Immature natural killer cell (primary cell): ENCODE measurements around the gene HDAC10. TPM values are rescaled to one million over a fixed set of nuclear protein-coding genes. Genes with fewer than 3 reads are reported as not detected.

Experiments
- DNase-seq, 3 donors: peaks; one replicate each; pipeline ENCODE4 v3.0.0; 2022; ENCODE audit warnings: mixed read lengths in 1 of 3
- H3K27ac Mint-ChIP-seq, 6 donors: one replicate each; pipeline ENCODE4 v1.8.0; 2020; ENCODE audit warnings: mixed read lengths in 6 of 6, mild to moderate bottlenecking in 5 of 6, inconsistent platforms in 4 of 6, moderate library complexity in 3 of 6
- H3K27me3 Mint-ChIP-seq, 3 donors: one replicate each; pipeline ENCODE4 v1.8.0; 2020 to 2021; ENCODE audit warnings: low read depth in 3 of 3, mild to moderate bottlenecking in 3 of 3, mixed read lengths in 3 of 3, moderate library complexity in 3 of 3, inconsistent platforms in 1 of 3
- H3K36me3 Mint-ChIP-seq, 3 donors: one replicate each; pipeline ENCODE4 v1.8.0; 2020; ENCODE audit warnings: mixed read lengths in 3 of 3, inconsistent platforms in 2 of 3, mild to moderate bottlenecking in 2 of 3
- H3K4me1 Mint-ChIP-seq, 2 donors: one replicate each; pipeline ENCODE4 v1.8.0; 2020; ENCODE audit warnings: inconsistent platforms in 2 of 2, mild to moderate bottlenecking in 2 of 2, mixed read lengths in 2 of 2, moderate library complexity in 1 of 2
- H3K4me3 Mint-ChIP-seq, 5 donors: one replicate each; pipeline ENCODE4 v1.8.0; 2020; ENCODE audit warnings: mild to moderate bottlenecking in 5 of 5, mixed read lengths in 5 of 5, inconsistent platforms in 3 of 5, moderate library complexity in 3 of 5
- H3K9me3 Mint-ChIP-seq, 6 donors: one replicate each; pipeline ENCODE4 v1.8.0; 2020; ENCODE audit warnings: mild to moderate bottlenecking in 6 of 6, mixed read lengths in 6 of 6, inconsistent platforms in 4 of 6, moderate library complexity in 3 of 6
- polyA plus RNA-seq, 3 donors: library from polyadenylated mRNA; unstranded; fragments of 300-500 nt; fragmentation: Illumina TruSeq; gene quantifications; one replicate each; pipeline ENCODE4 v1.2.3, GENCODE V29; 2021

HDAC10 gene
- polyA plus RNA-seq, 3 donors from 2014 or later, result 10.0 to 13.4 (median 11.2) TPM

GRCh38 chr22:50260801-50261614 lies 9.9 kb upstream of the HDAC10 start:
- no peak overlapping the region for H3K4me3 Mint-ChIP-seq

DNA sequence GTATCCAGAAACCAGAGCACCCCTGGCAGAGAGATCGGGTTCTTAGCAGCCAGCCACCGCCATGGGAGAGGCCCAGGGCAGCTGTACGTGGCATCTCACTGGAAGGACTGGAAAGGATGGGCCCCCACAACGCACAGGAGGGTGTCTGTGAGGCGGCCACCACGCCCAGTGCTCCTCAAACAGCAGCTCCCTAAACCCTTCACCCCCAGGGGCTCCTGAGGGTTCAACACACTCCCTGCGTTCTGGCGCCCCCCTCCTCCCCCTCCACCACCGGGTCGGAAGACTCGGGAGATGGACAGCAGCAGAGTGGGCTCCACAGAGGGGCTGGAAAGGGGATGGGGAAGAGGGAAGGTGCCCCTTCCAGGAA lies 9.4 kb upstream of the HDAC10 start:
- H3K36me3 Mint-ChIP-seq, result no peaks in the 10 kb centered on the region
- DNase-seq, result no peak
- peaks cover 0 to 4% of the 10 kb centered on the region in 2 donors for H3K4me1 Mint-ChIP-seq
- H3K4me3 Mint-ChIP-seq, result no peak overlapping the region
- peaks cover 2 to 11% (median 6%) of the 10 kb centered on the region in 3 donors for H3K27me3 Mint-ChIP-seq
- H3K9me3 Mint-ChIP-seq, result no peaks in the 10 kb centered on the region
- H3K27ac Mint-ChIP-seq, result no peak overlapping the region

More at GRCh38 chr22:50260801-50261614, 9.9 kb upstream of the HDAC10 start:
- no peaks in the 10 kb centered on the region for H3K36me3 Mint-ChIP-seq
- no peaks in the 10 kb centered on the region for H3K9me3 Mint-ChIP-seq
- no peak for DNase-seq
- H3K4me1 Mint-ChIP-seq, result peaks cover 0 to 4% of the 10 kb centered on the region in 2 donors
- peaks cover 2 to 9% (median 6%) of the 10 kb centered on the region in 3 donors for H3K27me3 Mint-ChIP-seq
- H3K27ac Mint-ChIP-seq, result no peak overlapping the region

GRCh38 chr22:50259302-50259701 lies 8.2 kb upstream of the HDAC10 start:
- no peak overlapping the region for H3K27ac Mint-ChIP-seq
- no peaks in the 10 kb centered on the region for H3K9me3 Mint-ChIP-seq
- H3K4me3 Mint-ChIP-seq, result no peak overlapping the region
- H3K36me3 Mint-ChIP-seq, result no peaks in the 10 kb centered on the region
- DNase-seq, result no peak
- peaks cover 2 to 7% (median 5%) of the 10 kb centered on the region in 3 donors for H3K27me3 Mint-ChIP-seq
- H3K4me1 Mint-ChIP-seq, result peaks cover 0 to 4% of the 10 kb centered on the region in 2 donors

- Mint-ChIP-seq H3K27me3 (peaks cover 2 to 7% (median 5%) of the 10 kb centered on the region in 3 donors), H3K27ac (no peak overlapping the region), H3K4me1 (peaks cover 0 to 4% of the 10 kb centered on the region in 2 donors), H3K9me3 (no peaks in the 10 kb centered on the region), H3K4me3 (no peak overlapping the region), H3K36me3 (no peaks in the 10 kb centered on the region)
- no peak for DNase-seq
Measured at GRCh38 chr22:50258361-50259292, 7.6 kb upstream of the HDAC10 start.

DNA sequence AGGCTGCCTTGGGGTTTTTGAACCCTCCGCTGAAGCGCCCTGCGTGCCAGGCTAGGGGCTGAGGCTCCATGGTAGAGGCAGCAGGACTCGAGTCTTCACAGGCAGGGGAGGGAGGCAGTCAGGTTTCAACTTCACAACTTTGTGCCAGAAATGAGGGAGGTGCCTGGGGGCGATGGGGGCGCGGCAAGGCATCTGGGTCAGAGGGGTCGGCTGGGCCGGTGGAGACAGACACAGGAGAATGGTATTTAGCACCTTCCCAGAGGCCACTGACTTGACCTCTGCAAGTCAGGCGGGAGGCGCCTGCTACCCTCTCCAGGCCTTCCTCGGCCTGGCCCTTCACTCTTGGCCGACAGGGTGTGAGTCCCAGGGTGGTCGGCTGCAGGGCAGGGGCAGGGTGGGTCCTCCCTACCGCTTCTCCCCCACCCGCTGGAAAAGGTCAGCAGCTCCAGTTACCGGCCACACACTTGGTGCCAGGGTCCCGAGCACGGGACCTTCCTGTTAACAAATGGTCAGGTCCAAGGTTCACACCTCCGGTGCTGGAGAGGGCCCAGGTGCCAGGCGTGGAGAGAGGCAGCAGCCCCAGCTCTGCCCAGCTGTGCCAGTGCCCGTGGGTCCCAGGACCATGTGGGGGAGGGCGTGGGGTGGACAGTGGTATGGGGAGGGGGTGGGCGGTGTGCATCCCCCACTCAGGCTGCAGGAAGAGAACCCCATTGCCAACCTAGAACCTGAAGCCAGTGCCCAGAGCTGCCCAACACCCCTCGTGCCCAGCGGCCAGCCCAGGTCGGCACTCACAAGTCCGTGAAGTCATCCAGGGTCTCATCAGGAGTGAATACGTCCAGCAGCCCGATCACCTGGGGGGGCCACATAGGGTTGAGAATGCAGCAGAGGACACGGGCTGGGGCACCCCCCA lies 6.6 kb upstream of the HDAC10 start:
- no peak for DNase-seq
- no peak overlapping the region for H3K4me3 Mint-ChIP-seq
- H3K4me1 Mint-ChIP-seq, result peaks cover 0 to 4% of the 10 kb centered on the region in 2 donors
- H3K9me3 Mint-ChIP-seq, result no peaks in the 10 kb centered on the region
- peaks cover 2 to 5% (median 4%) of the 10 kb centered on the region in 3 donors for H3K27me3 Mint-ChIP-seq
- H3K27ac Mint-ChIP-seq, result no peak overlapping the region
- no peaks in the 10 kb centered on the region for H3K36me3 Mint-ChIP-seq

DNA sequence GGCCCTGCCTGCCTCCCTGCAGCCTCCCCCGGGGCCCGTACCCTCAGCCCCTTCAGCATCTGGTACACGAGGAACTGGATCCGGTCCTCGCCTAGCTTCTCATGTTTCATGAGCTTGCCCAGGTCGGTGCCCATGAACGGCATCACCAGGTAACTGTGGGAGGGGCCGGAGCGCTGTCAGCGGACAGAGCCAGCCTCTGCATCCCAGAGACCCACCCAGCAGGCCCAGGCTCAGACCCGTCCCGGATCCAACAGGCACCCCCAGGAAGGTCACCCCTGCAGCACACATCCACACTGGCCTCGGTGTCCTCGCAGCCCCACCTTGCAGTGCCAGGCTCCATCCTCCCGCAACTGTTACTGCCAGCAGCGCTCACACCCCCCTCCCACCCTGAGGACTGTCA lies 6.0 kb upstream of the HDAC10 start:
- H3K36me3 Mint-ChIP-seq, result no peaks in the 10 kb centered on the region
- H3K27me3 Mint-ChIP-seq, result peaks cover under 1 to 4% (median 4%) of the 10 kb centered on the region in 3 donors
- H3K9me3 Mint-ChIP-seq, result no peaks in the 10 kb centered on the region
- no peak overlapping the region for H3K27ac Mint-ChIP-seq
- no peak overlapping the region for H3K4me3 Mint-ChIP-seq
- H3K4me1 Mint-ChIP-seq, result peaks cover 0 to 3% of the 10 kb centered on the region in 2 donors
- DNase-seq, result no peak

- no peak for DNase-seq
- Mint-ChIP-seq H3K4me1 (peaks cover 0 to 3% of the 10 kb centered on the region in 2 donors), H3K27me3 (peaks cover 0 to 6% (median 2%) of the 10 kb centered on the region in 3 donors), H3K36me3 (no peaks in the 10 kb centered on the region), H3K27ac (no peak overlapping the region), H3K9me3 (no peaks in the 10 kb centered on the region), H3K4me3 (no peak overlapping the region)
Measured at GRCh38 chr22:50256258-50256862, 5.3 kb upstream of the HDAC10 start.

DNA sequence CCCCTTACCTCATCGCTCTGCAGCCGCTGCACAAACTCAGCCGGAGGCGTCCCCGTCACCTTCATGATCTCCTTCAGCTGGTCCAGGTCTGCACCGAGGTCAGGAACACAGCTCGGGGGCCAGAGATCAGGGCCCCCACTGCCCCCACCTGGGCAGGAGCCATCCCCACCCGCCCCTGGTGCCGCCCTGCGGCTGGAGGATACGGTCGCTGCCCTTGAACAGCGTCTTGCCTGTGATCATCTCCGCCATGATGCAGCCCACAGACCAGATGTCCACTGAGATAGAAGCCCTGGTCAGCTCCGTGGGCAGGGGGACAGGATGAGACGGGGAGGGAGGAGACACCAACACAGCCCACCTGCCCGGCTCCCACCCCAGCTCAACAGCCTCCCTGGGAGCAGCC lies 4.5 kb upstream of the HDAC10 start:
- H3K4me1 Mint-ChIP-seq, result peaks cover 0 to 5% of the 10 kb centered on the region in 2 donors
- no peak overlapping the region for H3K27ac Mint-ChIP-seq

GRCh38 chr22:50255099-50255498 lies 4.0 kb upstream of the HDAC10 start:
- Mint-ChIP-seq H3K27me3 (peaks cover 0 to 9% (median 2%) of the 10 kb centered on the region in 3 donors), H3K4me1 (peaks cover 0 to 9% of the 10 kb centered on the region in 2 donors), H3K27ac (no peak overlapping the region), H3K4me3 (no peak overlapping the region), H3K9me3 (no peaks in the 10 kb centered on the region), H3K36me3 (no peaks in the 10 kb centered on the region)
- DNase-seq, result no peak

More for the DNA sequence above, 4.5 kb upstream of the HDAC10 start:
- Mint-ChIP-seq H3K4me3 (no peak overlapping the region), H3K27me3 (peaks cover 0 to 8% (median 2%) of the 10 kb centered on the region in 3 donors), H3K9me3 (no peaks in the 10 kb centered on the region), H3K36me3 (no peaks in the 10 kb centered on the region)
- no peak for DNase-seq

GRCh38 chr22:50253941-50254340 lies 2.9 kb upstream of the HDAC10 start:
- no peak overlapping the region for H3K27ac Mint-ChIP-seq

GRCh38 chr22:50253046-50253915 lies 2.2 kb upstream of the HDAC10 start:
- H3K4me3 Mint-ChIP-seq, result no peak overlapping the region
- no peaks in the 10 kb centered on the region for H3K36me3 Mint-ChIP-seq
- H3K9me3 Mint-ChIP-seq, result no peaks in the 10 kb centered on the region
- peaks cover 0 to 9% (median 0%) of the 10 kb centered on the region in 3 donors for H3K27me3 Mint-ChIP-seq
- DNase-seq, result no peak
- peak overlapping the region in 1 of 6 donors; percentile 12 for H3K27ac Mint-ChIP-seq
- H3K4me1 Mint-ChIP-seq, result peaks cover 0 to 13% of the 10 kb centered on the region in 2 donors

More at GRCh38 chr22:50253941-50254340, 2.9 kb upstream of the HDAC10 start:
- Mint-ChIP-seq H3K27me3 (peaks cover 0 to 9% (median under 1%) of the 10 kb centered on the region in 3 donors), H3K9me3 (no peaks in the 10 kb centered on the region), H3K4me3 (no peak overlapping the region), H3K4me1 (peaks cover 0 to 13% of the 10 kb centered on the region in 2 donors), H3K36me3 (no peaks in the 10 kb centered on the region)
- no peak for DNase-seq
